Dermis blood vessel endothelial cell (primary cell): ENCODE data around the gene CD151. TPM values are rescaled to one million over a fixed set of nuclear protein-coding genes. Genes with fewer than 3 reads are reported as not detected.

Experiments
- DNase-seq: peaks from one replicate; pipeline ENCODE4 v3.0.0; 2010
- total RNA-seq: library from RNA; depleted of rRNA; stranded (reverse); fragments of >200 nt; gene quantifications from 2 replicates; pipeline ENCODE4 v1.2.3, GENCODE V29; 2014

Gene CD151
- total RNA-seq, 1 donor from 2014 or later, result 700 TPM

GRCh38 chr11:843818-844692 lies 11.3 kb downstream of the CD151 start:
- peak; percentile 96 for DNase-seq

- peak; percentile 95 for DNase-seq
These were observed 12.2 kb downstream of the CD151 start for GRCh38 chr11:844693-845644.

- DNase-seq, result peak; percentile 40
These were observed 13.2 kb downstream of the CD151 start for GRCh38 chr11:845872-846495.

GRCh38 chr11:846496-847098 lies 13.8 kb downstream of the CD151 start:
- no peak for DNase-seq

GRCh38 chr11:847876-848275 lies 15.1 kb downstream of the CD151 start:
- no peak for DNase-seq

- DNase-seq, result peak; percentile 69
These were observed 15.7 kb downstream of the CD151 start for GRCh38 chr11:848380-848931.

- peak; percentile 46 for DNase-seq
These were observed 16.5 kb downstream of the CD151 start for GRCh38 chr11:849104-849824.

- DNase-seq, result no peak
These were observed 17.4 kb downstream of the CD151 start for GRCh38 chr11:849951-850774.

GRCh38 chr11:850775-851763 lies 18.3 kb downstream of the CD151 start:
- no peak for DNase-seq

GRCh38 chr11:852762-853161 lies 20.0 kb downstream of the CD151 start:
- DNase-seq, result no peak

GRCh38 chr11:853682-854448 lies 21.1 kb downstream of the CD151 start:
- no peak for DNase-seq

- no peak for DNase-seq
These were observed 22.0 kb downstream of the CD151 start for GRCh38 chr11:854601-855329.

- no peak for DNase-seq
These were observed 22.6 kb downstream of the CD151 start for GRCh38 chr11:855330-855674.

GRCh38 chr11:855796-856195 lies 23.0 kb downstream of the CD151 start:
- DNase-seq, result no peak

- no peak for DNase-seq
These were observed 23.6 kb downstream of the CD151 start for GRCh38 chr11:856397-856796.

GRCh38 chr11:858053-858761 lies 25.5 kb downstream of the CD151 start:
- no peak for DNase-seq

- no peak for DNase-seq
These were observed 26.1 kb downstream of the CD151 start for GRCh38 chr11:858762-859339.
